ENCODE measurements around the gene RHOV. TPM values are rescaled to one million over a fixed set of nuclear protein-coding genes. Genes with fewer than 3 reads are reported as not detected.
A peak's percentile ranks its signal among the peaks of the same experiment; 100 is the strongest.

Gene RHOV
- polyA plus RNA-seq, 1 donor = 0.34 TPM

- no peak for DNase-seq (ENCODE audit: low read depth)
Measured at GRCh38 chr15:40904552-40905201, 30.6 kb upstream of the RHOV start.

GRCh38 chr15:40902605-40903561 lies 28.8 kb upstream of the RHOV start:
- DNase-seq (ENCODE audit: low read depth) = no peak

- DNase-seq (ENCODE audit: low read depth) = no peak
Measured at GRCh38 chr15:40901053-40901443, 27.0 kb upstream of the RHOV start.

- DNase-seq (ENCODE audit: low read depth) = no peak
Measured at GRCh38 chr15:40900256-40901052, 26.4 kb upstream of the RHOV start.

- no peak for DNase-seq (ENCODE audit: low read depth)
Measured at GRCh38 chr15:40899536-40900207, 25.6 kb upstream of the RHOV start.

GRCh38 chr15:40894681-40895448 lies 20.8 kb upstream of the RHOV start:
- DNase-seq (ENCODE audit: low read depth) = no peak

- peak; percentile 93 for DNase-seq (ENCODE audit: low read depth)
Measured at GRCh38 chr15:40893733-40894680, 20.0 kb upstream of the RHOV start, which contains the start of gene VPS18. TSS of gene VPS18 (plus strand) at chr15:40894450. CDS start at chr15:40894769, 319 bp downstream.

- DNase-seq (ENCODE audit: low read depth) = no peak
Measured at GRCh38 chr15:40893019-40893670, 19.1 kb upstream of the RHOV start.

- no peak for DNase-seq (ENCODE audit: low read depth)
Measured at GRCh38 chr15:40892447-40893012, 18.5 kb upstream of the RHOV start.

GRCh38 chr15:40891810-40892446 lies 17.9 kb upstream of the RHOV start:
- no peak for DNase-seq (ENCODE audit: low read depth)

GRCh38 chr15:40891138-40891537 lies 17.1 kb upstream of the RHOV start:
- no peak for DNase-seq (ENCODE audit: low read depth)

- no peak for DNase-seq (ENCODE audit: low read depth)
Measured at GRCh38 chr15:40889112-40889511, 15.1 kb upstream of the RHOV start.

- DNase-seq (ENCODE audit: low read depth) = no peak
Measured at GRCh38 chr15:40886586-40886985, 12.6 kb upstream of the RHOV start.

- no peak for DNase-seq (ENCODE audit: low read depth)
Measured at GRCh38 chr15:40881351-40881750, 7.3 kb upstream of the RHOV start.

GRCh38 chr15:40879609-40880008 lies 5.6 kb upstream of the RHOV start:
- DNase-seq (ENCODE audit: low read depth) = no peak

GRCh38 chr15:40878785-40879184 lies 4.8 kb upstream of the RHOV start:
- no peak for DNase-seq (ENCODE audit: low read depth)

GRCh38 chr15:40877694-40878093 lies 3.7 kb upstream of the RHOV start:
- no peak for DNase-seq (ENCODE audit: low read depth)
